H9 (cell line): ENCODE results near the gene OR6M1. TPM values are rescaled to one million over a fixed set of nuclear protein-coding genes. Genes with fewer than 3 reads are reported as not detected.

Experiments
- DNase-seq: peaks from one replicate; pipeline ENCODE4 v3.0.0-alpha.2; 2017
- H2AFZ ChIP-seq: one replicate; pipeline ENCODE4 v1.6.1; 2013; ENCODE audit warnings: mild to moderate bottlenecking, low read length, control low read depth, moderate library complexity
- H2AK5ac ChIP-seq: 2 replicates; pipeline ENCODE4 v1.6.1; 2013; ENCODE audit warnings: low read length, control low read depth, mixed read lengths; ENCODE audit not compliant: insufficient read length
- H2BK120ac ChIP-seq: one replicate; pipeline ENCODE4 v1.6.1; 2013; ENCODE audit warnings: low read depth, mild to moderate bottlenecking, low read length, control low read depth, inconsistent platforms; ENCODE audit not compliant: poor library complexity, severe bottlenecking
- H2BK12ac ChIP-seq: 2 replicates; pipeline ENCODE4 v1.6.1; 2013; ENCODE audit warnings: low read length, control low read depth, mixed read lengths, low read depth; ENCODE audit not compliant: insufficient read length
- H2BK15ac ChIP-seq: 2 replicates; pipeline ENCODE4 v1.6.1; 2013; ENCODE audit warnings: low read depth, low read length, control low read depth
- H2BK20ac ChIP-seq: one replicate; pipeline ENCODE4 v1.6.1; 2013; ENCODE audit warnings: low read depth, mild to moderate bottlenecking, low read length, control low read depth, inconsistent platforms; ENCODE audit not compliant: poor library complexity, severe bottlenecking
- H2BK5ac ChIP-seq: 2 replicates; pipeline ENCODE4 v1.6.1; 2013; ENCODE audit warnings: low read length, control low read depth, mixed read lengths; ENCODE audit not compliant: insufficient read length
- H3K14ac ChIP-seq: 2 replicates; pipeline ENCODE4 v1.6.1; 2013; ENCODE audit warnings: low read length, control low read depth; ENCODE audit not compliant: insufficient read depth
- H3K18ac ChIP-seq: 2 replicates; pipeline ENCODE4 v1.6.1; 2013; ENCODE audit warnings: low read depth, mild to moderate bottlenecking, mixed read lengths, low read length, control low read depth; ENCODE audit not compliant: insufficient read length
- H3K23ac ChIP-seq: 2 replicates; pipeline ENCODE4 v1.6.1; 2013; ENCODE audit warnings: low read length, control low read depth, mixed read lengths, low read depth; ENCODE audit not compliant: insufficient read length
- H3K23me2 ChIP-seq: 2 replicates; pipeline ENCODE4 v1.6.1; 2013; ENCODE audit warnings: low read depth, mild to moderate bottlenecking, mixed read lengths, low read length, control low read depth; ENCODE audit not compliant: insufficient read length, poor library complexity, severe bottlenecking
- H3K27ac ChIP-seq: 2 replicates; pipeline ENCODE4 v1.5.1; 2013; ENCODE audit warnings: low read length, control low read depth, mixed read lengths, low read depth; ENCODE audit not compliant: insufficient read length
- H3K27me3 ChIP-seq: 2 replicates; pipeline ENCODE4 v1.6.1; 2013; ENCODE audit warnings: low read length, control low read depth, inconsistent platforms; ENCODE audit not compliant: insufficient read depth
- H3K4ac ChIP-seq: 2 replicates; pipeline ENCODE4 v1.6.1; 2013; ENCODE audit warnings: low read depth, mild to moderate bottlenecking, control low read depth, inconsistent platforms, low read length, moderate library complexity
- H3K4me1 ChIP-seq: 2 replicates; pipeline ENCODE4 v1.6.1; 2013; ENCODE audit warnings: low read length, control low read depth, inconsistent platforms; ENCODE audit not compliant: insufficient read depth
- H3K4me2 ChIP-seq: 2 replicates; pipeline ENCODE4 v1.6.1; 2013; ENCODE audit warnings: low read length, control low read depth, mixed read lengths; ENCODE audit not compliant: insufficient read length, insufficient read depth
- H3K56ac ChIP-seq: 2 replicates; pipeline ENCODE4 v1.6.1; 2013; ENCODE audit warnings: low read depth, mild to moderate bottlenecking, mixed read lengths, low read length, control low read depth; ENCODE audit not compliant: insufficient read length
- H3K79me1 ChIP-seq: 2 replicates; pipeline ENCODE4 v1.6.1; 2013; ENCODE audit warnings: low read depth, mild to moderate bottlenecking, moderate library complexity, low read length, control low read depth, inconsistent platforms; ENCODE audit not compliant: insufficient read depth, poor library complexity, severe bottlenecking
- H3K79me2 ChIP-seq: 2 replicates; pipeline ENCODE4 v1.6.1; 2013; ENCODE audit warnings: low read length, control low read depth, inconsistent platforms; ENCODE audit not compliant: insufficient read depth
- H3K9ac ChIP-seq: 2 replicates; pipeline ENCODE4 v1.6.1; 2013; ENCODE audit warnings: low read length, control low read depth, mixed read lengths; ENCODE audit not compliant: insufficient read length; ENCODE audit errors: extremely low read depth
- H3K9me3 ChIP-seq: one replicate; pipeline ENCODE4 v1.6.1; 2013; ENCODE audit warnings: low read depth, low read length, inconsistent platforms; ENCODE audit not compliant: control insufficient read depth
- H3T11ph ChIP-seq: one replicate; pipeline ENCODE4 v1.6.1; 2013; ENCODE audit warnings: mild to moderate bottlenecking, low read length, control low read depth, inconsistent platforms
- H4K20me1 ChIP-seq: one replicate; pipeline ENCODE4 v1.6.1; 2013; ENCODE audit not compliant: control insufficient read depth, insufficient read length, insufficient read depth
- H4K5ac ChIP-seq: 2 replicates; pipeline ENCODE4 v1.6.1; 2013; ENCODE audit warnings: low read depth, mild to moderate bottlenecking, mixed read lengths, low read length, control low read depth; ENCODE audit not compliant: insufficient read length
- H4K8ac ChIP-seq: replicated peaks from 2 replicates; pipeline ENCODE4 v1.6.1; 2013; ENCODE audit warnings: low read length, control low read depth, mixed read lengths, low read depth; ENCODE audit not compliant: insufficient read length
- H4K91ac ChIP-seq: 2 replicates; pipeline ENCODE4 v1.6.1; 2013; ENCODE audit warnings: low read depth, mild to moderate bottlenecking, moderate library complexity, mixed read lengths, low read length, control low read depth; ENCODE audit not compliant: insufficient read length
- H3K27ac Mint-ChIP-seq, 3 experiments: 2 replicates in 2 of 3; 3 replicates in 1 of 3; pipeline ENCODE4 v1.8.0; 2020 to 2021; ENCODE audit warnings: mixed read lengths in 3 of 3, mild to moderate bottlenecking in 1 of 3, moderate library complexity in 1 of 3
- H3K27me3 Mint-ChIP-seq: 2 replicates; pipeline ENCODE4 v1.8.0; 2021; ENCODE audit warnings: low read depth, mild to moderate bottlenecking, moderate library complexity, mixed read lengths
- H3K36me3 Mint-ChIP-seq, 3 experiments: 2 replicates in 2 of 3; 3 replicates in 1 of 3; pipeline ENCODE4 v1.8.0; 2020 to 2021; ENCODE audit warnings: low read depth in 3 of 3, mixed read lengths in 3 of 3; ENCODE audit not compliant: insufficient read depth in 1 of 3
- H3K4me1 Mint-ChIP-seq, 2 experiments: 2 replicates each; pipeline ENCODE4 v1.8.0; 2020; ENCODE audit warnings: mixed read lengths in 2 of 2
- H3K4me3 Mint-ChIP-seq, 2 experiments: 2 replicates in 1 of 2; 3 replicates in 1 of 2; pipeline ENCODE4 v1.8.0; 2020 to 2021; ENCODE audit warnings: mild to moderate bottlenecking in 2 of 2, mixed read lengths in 2 of 2, moderate library complexity in 1 of 2
- H3K9me3 Mint-ChIP-seq, 2 experiments: 2 replicates in 1 of 2; 3 replicates in 1 of 2; pipeline ENCODE4 v1.8.0; 2020; ENCODE audit warnings: mild to moderate bottlenecking in 2 of 2, mixed read lengths in 2 of 2, moderate library complexity in 1 of 2
- WGBS: extraction: QIAGEN DNeasy Blood & Tissue Kit; methylation state at CpG from one replicate; pipeline ENCODE4 v1.1.7; 2013; ENCODE audit warnings: missing lambda C conversion rate, low lambda C conversion rate, mixed read lengths; ENCODE audit not compliant: insufficient read length; ENCODE audit errors: extremely low coverage; 5-methylcytosine and 5-hydroxymethylcytosine counted together
- total RNA-seq: library from RNA; stranded (reverse); gene quantifications from 2 replicates; pipeline ENCODE4 v1.2.1, GENCODE V29; 2021
- TF ChIP-seq, protein P1 (sequence below): fragments of 200-600 bp; sonication (generic); conservative IDR thresholded peaks from 3 replicates; pipeline ENCODE4 v1.8.0; 2021; ENCODE audit warnings: antibody characterized with exemption, mild to moderate bottlenecking

Gene OR6M1
- total RNA-seq, 1 experiment from 2014 or later: not detected

DNA sequence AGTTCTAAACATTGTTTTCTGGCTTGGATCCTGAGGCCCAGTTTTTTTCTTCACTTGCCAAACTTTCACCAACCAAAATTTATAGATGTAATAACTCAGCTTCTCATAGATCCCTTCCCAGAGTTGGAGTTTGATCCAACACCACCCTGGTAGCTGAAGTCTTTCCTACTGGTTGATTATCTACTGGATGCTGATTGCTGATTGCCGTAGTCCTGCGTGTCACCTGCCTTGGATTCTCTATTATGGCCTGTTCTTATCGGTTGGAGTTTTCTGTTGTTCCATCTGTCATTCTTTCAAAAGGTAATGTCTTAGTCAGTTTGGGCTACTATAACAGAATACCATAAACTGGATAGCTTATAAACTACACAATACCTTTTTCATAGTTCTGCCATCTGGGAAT is 34.5 kb downstream of the OR6M1 start:
- no peak overlapping the region for H2BK5ac ChIP-seq
- no peak overlapping the region for H3K23ac ChIP-seq
- no peaks in the 10 kb centered on the region for H3K27me3 ChIP-seq
- H3K4me1 ChIP-seq: peaks cover 4% of the 10 kb centered on the region; the same call in 1 of the 2 replicates
- no peak overlapping the region for H2BK120ac ChIP-seq
- no peak overlapping the region for H3K4me2 ChIP-seq
- no peak overlapping the region for H3K4ac ChIP-seq
- no peaks in the 10 kb centered on the region for H4K20me1 ChIP-seq
- H4K5ac ChIP-seq: no peak overlapping the region
- no CpG with 5 or more reads among the region's 3 CpGs for WGBS
- H3K23me2 ChIP-seq: no peaks in the 10 kb centered on the region
- no peak overlapping the region for H3K18ac ChIP-seq
- no peaks in the 10 kb centered on the region for H3K79me2 ChIP-seq
- H2BK12ac ChIP-seq: no peak overlapping the region
- no peak overlapping the region for H4K91ac ChIP-seq
- H3K9me3 ChIP-seq: no peaks in the 10 kb centered on the region
- no peak for DNase-seq
- H3K9me3 Mint-ChIP-seq: peaks cover 12 to 15% of the 10 kb centered on the region in 2 experiments
- no peaks in the 10 kb centered on the region for H3K27me3 Mint-ChIP-seq
- H2AFZ ChIP-seq: no peak overlapping the region
- no peak overlapping the region for H3K56ac ChIP-seq
- H3K79me1 ChIP-seq: no peaks in the 10 kb centered on the region
- TF ChIP-seq, protein P1, sequence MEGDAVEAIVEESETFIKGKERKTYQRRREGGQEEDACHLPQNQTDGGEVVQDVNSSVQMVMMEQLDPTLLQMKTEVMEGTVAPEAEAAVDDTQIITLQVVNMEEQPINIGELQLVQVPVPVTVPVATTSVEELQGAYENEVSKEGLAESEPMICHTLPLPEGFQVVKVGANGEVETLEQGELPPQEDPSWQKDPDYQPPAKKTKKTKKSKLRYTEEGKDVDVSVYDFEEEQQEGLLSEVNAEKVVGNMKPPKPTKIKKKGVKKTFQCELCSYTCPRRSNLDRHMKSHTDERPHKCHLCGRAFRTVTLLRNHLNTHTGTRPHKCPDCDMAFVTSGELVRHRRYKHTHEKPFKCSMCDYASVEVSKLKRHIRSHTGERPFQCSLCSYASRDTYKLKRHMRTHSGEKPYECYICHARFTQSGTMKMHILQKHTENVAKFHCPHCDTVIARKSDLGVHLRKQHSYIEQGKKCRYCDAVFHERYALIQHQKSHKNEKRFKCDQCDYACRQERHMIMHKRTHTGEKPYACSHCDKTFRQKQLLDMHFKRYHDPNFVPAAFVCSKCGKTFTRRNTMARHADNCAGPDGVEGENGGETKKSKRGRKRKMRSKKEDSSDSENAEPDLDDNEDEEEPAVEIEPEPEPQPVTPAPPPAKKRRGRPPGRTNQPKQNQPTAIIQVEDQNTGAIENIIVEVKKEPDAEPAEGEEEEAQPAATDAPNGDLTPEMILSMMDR: no peak
- H3T11ph ChIP-seq: no peak overlapping the region
- no peak overlapping the region for H3K4me3 Mint-ChIP-seq
- H3K27ac ChIP-seq: no peak overlapping the region
- no peak overlapping the region for H2BK20ac ChIP-seq
- peaks cover 39 to 49% of the 10 kb centered on the region in 2 experiments for H3K4me1 Mint-ChIP-seq
- no peak overlapping the region for H3K27ac Mint-ChIP-seq
- H3K14ac ChIP-seq: no peak overlapping the region
- no peak overlapping the region for H2AK5ac ChIP-seq
- no peak overlapping the region for H4K8ac ChIP-seq
- no peak overlapping the region for H3K9ac ChIP-seq
- H2BK15ac ChIP-seq: no peak overlapping the region
- H3K36me3 Mint-ChIP-seq: peaks cover 3 to 38% (median 27%) of the 10 kb centered on the region in 3 experiments
